Ecto neural progenitor cell (in vitro differentiated cells): Measurements from ENCODE around the gene TENT4A.

Experiments
- DNase-seq: peaks from one replicate; pipeline ENCODE4 v3.0.0-alpha.2; 2018; ENCODE audit warnings: low spot score

Gene TENT4A

GRCh38 chr5:6733411-6734242, 20.4 kb downstream of the TENT4A start:
- DNase-seq = no peak

- no peak for DNase-seq
Observed at GRCh38 chr5:6734243-6734700, 21.0 kb downstream of the TENT4A start.

GRCh38 chr5:6734781-6735180, 21.5 kb downstream of the TENT4A start:
- no peak for DNase-seq

GRCh38 chr5:6736106-6736505, 22.9 kb downstream of the TENT4A start:
- no peak for DNase-seq

GRCh38 chr5:6736524-6737042, 23.4 kb downstream of the TENT4A start:
- no peak for DNase-seq

- no peak for DNase-seq
Observed at GRCh38 chr5:6737043-6737941, 24.1 kb downstream of the TENT4A start.

- no peak for DNase-seq
Observed at GRCh38 chr5:6739603-6740002, 26.4 kb downstream of the TENT4A start.

GRCh38 chr5:6740586-6741150, 27.4 kb downstream of the TENT4A start:
- DNase-seq = no peak

- DNase-seq = no peak
Observed at GRCh38 chr5:6742081-6742758, 29.0 kb downstream of the TENT4A start.

- no peak for DNase-seq
Observed at GRCh38 chr5:6743161-6743560, 29.9 kb downstream of the TENT4A start.

- no peak for DNase-seq
Observed at GRCh38 chr5:6744841-6745705, 31.8 kb downstream of the TENT4A start.

- no peak for DNase-seq
Observed at GRCh38 chr5:6745706-6746222, 32.5 kb downstream of the TENT4A start.

GRCh38 chr5:6746244-6746643, 33.0 kb downstream of the TENT4A start:
- DNase-seq = no peak

GRCh38 chr5:6747103-6747502, 33.9 kb downstream of the TENT4A start:
- no peak for DNase-seq

- no peak for DNase-seq
Observed at GRCh38 chr5:6748142-6748541, 34.9 kb downstream of the TENT4A start.

GRCh38 chr5:6749026-6749716, 35.9 kb downstream of the TENT4A start:
- DNase-seq = no peak

- no peak for DNase-seq
Observed at GRCh38 chr5:6750142-6750840, 37.1 kb downstream of the TENT4A start.

- DNase-seq = no peak
Observed at GRCh38 chr5:6750951-6751685, 37.9 kb downstream of the TENT4A start.

GRCh38 chr5:6752236-6752635, 39.0 kb downstream of the TENT4A start:
- no peak for DNase-seq
